Inflammatory macrophage treated with lipopolysaccharide for 4 hours (primary cell): ENCODE measurements around the gene FHL5.
A peak's percentile ranks its signal among the peaks of the same experiment; 100 is the strongest.
"Not testable (repeated sequence)": the region's sequence is repeated elsewhere in the genome, so short reads cannot be mapped to it uniquely, and the experiment has no call there.

ENCODE experiments used
- DNase-seq: peaks from one replicate; pipeline ENCODE4 v3.0.0-alpha.2; 2020

FHL5 gene

DNA sequence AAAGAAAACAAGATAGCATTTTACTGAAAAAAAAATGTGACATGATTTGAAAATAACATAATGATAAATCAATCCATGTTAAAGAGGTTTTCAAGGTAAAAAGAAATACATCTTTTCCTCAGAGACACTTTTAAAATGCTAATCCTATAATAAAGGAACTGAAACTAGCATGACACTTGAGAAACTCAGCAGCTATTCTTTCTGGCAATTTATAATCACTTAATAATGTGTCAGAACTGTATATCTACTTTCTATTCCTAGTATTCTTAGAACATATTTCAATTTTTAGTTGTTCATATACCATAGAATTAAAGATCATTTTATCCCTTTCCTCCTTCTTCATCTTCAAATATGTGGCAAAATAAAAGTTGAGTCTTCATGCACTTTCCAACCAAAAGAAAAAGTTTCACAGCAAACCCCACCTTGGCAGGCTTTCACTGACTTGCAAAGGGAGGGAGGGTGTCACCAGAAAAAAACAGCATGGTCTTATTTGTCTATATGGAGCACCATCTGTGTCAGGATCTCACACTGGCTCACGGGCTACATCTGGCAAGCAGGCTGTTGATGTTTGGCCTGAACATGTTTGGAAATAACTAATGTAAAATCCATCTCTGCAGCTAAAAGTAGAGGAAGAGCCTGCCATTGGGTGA lies 48.5 kb downstream of the FHL5 start:
- DNase-seq = no peak

DNA sequence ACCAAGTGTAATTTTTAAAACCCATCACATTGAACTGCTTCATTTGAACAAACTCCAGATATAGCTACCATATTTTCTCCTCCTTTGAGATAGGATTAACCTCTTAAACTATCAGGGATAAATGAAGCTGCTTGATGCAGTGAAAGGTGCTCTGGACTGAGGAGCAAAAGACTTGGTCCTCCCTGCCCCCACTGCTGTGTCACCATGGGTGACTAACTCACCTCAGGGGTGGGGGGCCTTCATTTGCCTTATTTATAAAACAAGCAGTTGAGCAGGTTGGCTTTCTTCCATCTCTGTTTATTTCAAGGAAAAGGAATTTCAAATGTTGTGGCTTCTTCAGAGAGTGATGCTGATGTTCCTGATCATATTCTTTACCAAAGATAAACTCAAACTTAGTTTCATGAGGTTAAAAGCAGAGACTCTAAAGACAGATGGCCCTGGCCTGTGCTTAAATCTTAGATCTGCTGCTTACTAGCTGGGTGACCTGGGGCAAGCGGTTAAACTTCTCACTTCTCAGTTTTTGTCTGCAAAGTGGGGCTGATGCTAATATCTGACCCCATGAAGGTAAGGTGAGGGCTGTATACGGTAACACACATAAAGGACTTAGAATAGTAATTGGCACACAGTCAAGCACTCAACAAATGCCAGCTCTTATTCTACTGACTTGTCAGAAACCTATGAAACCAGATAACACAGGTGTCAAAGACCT lies 50.5 kb downstream of the FHL5 start:
- no peak for DNase-seq

DNA sequence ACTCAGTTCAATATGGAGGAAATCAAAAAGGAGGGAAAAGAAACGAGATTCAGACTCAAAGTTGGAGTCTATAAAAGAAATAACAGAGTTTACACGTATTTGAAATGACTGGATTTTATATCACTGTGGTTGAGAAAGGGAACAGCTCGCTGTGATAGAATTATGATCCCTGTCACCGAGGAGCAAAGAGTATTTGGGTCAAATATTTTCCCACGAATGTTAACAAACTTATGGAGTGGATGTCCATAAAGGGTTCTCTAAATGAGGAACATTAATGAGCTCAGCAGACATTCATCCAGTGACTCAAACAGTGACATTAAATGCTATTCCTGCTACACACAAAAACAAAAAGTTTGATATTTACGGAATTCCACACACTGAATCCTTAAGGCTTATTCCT lies 57.9 kb downstream of the FHL5 start:
- DNase-seq = no peak

DNA sequence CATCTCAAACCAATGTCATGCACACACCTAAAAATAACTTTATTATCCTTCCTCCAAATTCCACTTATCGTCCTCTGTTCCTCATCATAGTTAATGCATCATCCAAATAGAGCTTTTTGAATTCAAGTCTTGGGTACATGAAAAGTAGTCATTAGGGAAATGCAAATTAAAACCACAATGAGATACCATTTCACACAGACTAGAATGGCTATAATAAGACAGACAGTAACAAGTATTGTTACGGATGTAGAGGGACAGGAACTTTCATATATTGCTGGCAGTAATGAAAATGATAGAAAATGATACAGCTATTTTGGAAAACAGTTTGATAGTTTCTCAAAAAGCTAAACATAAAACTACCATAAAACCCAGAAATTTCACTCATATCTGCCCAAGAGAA lies 59.1 kb downstream of the FHL5 start:
- DNase-seq = no peak

DNA sequence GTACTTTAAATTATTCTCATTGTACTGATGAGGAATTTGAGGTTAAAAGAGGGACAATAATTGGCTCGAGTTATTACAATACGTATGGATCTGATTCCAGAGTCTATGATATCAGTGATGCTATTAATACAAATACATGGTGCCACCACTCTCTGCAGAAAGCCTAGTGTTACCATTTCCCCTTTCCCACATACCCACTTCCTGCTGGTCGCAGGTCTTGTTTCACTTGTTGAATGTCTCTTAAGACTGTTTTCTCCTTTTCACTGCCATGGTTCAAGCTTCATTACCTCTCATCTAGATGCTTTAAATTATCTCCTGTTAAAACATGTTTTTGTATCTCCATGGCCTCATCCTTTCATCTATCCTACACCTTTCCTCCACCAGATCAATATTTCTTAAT lies 62.0 kb downstream of the FHL5 start:
- DNase-seq = no peak

DNA sequence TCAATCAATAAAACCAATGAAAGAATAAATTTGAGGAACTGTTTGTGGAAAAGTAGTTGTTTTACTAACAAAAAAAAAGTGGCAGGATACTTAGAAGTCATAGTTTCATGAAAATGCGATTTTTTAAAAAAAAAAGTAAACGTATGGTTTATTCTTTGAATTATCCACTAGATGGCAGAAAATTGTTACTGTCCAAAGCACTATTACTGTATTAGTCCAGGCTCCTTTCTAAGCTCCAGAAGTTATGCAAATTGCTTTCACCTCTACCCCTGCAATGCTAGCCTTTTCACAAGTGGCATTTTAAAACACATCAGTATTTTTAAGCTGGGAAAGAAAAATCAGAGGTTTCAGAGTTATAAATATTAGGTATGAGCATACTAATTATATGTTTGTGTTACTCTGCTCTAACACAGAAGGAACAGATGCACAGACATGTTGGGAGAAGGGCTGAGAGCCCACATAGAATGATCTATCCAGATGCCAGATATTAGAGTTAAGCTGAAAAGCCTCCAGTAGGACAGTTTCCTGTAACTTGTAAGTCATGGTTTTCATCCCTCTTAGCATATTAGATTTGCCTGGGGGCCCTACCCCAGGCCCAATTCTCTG lies 63.9 kb downstream of the FHL5 start:
- peak; percentile 11 for DNase-seq

DNA sequence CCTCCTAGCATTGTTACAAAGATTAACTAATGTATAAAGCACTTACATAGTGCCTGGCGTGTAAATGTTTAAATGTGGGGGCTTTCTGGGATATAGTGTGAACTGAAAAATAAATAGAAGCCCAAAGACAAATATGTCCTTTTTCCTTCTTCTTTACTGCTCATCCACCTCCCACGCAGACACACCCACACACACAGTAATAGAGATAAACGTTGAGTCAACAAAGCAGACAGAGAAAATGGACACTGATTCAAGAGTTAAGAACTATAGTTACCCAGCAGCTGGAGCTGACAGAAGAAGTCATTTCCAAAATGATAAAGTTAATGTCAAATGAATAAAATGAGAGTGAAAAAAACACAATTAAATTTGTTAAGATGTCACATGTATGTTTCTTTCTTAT lies 68.3 kb downstream of the FHL5 start:
- no peak for DNase-seq

DNA sequence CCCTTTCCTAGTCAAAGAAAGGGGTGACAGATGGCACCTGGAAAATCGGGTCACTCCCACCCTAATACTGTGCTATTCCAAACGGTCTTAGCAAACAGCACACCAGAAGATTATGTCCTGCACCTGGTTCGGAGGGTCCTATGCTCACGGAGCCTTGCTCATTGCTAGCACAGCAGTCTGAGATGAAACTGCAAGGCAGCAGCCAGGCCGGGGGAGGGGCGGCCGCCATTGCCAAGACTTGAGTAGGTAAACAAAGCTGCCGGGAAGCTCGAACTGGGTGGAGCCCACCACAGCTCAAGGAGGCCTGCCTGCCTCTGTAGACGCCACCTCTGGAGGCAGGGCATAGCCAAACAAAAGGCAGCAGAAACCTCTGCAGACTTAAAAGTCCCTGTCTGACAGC lies 75.1 kb downstream of the FHL5 start:
- DNase-seq = not testable (repeated sequence)

DNA sequence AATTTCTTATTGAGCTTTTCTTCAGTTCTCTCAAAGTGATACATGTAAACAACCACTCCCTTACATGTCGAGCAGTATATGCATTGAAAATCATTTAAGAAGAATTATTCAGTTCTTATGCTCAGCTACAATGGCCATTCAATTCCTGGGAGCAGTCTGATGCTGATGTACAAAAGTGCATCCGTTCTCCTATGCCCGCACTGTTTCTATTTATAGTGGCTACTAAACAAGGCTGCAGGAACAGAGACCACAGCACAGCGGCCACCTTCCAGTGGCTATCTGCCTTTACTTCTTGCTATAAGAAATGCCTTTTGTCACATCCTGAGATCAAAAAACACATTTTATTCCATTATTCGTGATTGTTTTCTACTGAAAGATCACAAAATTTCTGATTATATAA lies 82.2 kb downstream of the FHL5 start:
- no peak for DNase-seq

DNA sequence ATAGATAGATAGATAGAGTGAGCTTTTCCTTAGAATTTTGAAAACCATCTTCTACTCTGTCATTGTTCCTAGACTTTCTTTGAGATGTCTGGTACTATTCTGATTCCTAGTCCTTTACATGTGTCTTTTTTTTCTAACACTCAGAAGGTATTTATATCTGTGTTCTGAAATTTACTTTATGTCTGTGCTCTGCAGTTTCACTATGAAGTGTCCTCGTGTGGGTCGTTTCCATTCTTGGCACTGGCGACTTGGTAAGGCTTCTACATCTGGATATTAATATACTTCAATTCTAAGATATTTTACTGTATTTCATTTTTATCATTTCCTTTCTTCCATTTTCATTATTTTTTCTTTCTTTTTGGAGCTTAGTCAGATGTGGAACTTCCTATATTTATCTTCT lies 87.0 kb downstream of the FHL5 start:
- DNase-seq = no peak

DNA sequence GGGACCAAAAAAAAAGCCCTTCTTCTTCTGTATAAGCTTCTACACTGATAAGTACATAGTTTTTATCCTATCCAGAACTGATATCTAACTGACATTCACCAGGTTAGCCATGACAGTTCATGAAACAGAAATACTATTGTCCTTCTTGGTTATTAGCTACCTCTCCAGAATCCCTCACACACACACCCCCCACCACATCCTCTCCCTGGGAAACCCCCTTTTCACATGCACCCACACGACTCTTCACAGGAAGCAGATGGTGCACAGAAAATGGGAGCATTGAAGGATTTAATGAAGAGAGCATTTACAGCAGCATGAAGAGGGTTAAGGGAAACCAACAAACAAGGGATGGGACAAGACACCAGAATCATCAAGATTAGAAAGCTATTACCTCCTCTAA lies 88.9 kb downstream of the FHL5 start:
- no peak for DNase-seq

DNA sequence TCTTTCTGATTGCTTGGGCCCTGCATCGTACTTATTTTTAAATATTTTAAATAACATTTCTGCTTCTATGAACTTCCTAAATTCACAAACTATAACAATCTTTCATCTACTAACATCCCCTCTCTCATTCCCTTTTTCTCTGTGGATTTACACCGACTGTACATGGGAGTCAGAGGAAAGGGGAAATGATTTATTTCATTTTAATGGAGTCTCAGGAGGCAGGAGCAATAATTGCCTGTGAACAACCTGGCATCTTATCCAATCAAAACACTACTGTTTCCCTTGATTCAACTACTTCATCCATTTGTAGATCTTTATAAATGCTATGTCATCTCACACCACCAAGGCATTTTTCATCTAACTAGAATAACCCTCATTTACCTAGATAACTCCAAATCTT lies 89.6 kb downstream of the FHL5 start:
- DNase-seq = no peak

DNA sequence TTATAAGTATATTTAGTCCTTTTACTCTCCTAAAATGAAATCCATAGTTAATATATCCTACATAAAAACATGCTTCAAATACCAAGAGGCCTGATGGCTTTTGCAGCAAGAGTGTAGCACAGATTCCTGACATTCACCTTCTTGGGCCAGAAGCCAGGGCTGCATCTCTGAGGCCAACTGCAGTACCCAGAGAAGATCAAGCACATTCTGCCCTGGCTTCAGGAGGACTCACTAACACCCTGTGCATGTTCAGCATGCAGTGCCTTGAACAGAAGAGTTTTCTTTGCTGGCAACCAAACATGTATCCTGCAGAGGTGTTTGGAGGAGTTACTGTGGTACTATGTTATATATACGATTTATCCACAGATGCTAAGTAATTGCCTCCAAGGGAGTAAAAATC lies 90.3 kb downstream of the FHL5 start:
- no peak for DNase-seq

DNA sequence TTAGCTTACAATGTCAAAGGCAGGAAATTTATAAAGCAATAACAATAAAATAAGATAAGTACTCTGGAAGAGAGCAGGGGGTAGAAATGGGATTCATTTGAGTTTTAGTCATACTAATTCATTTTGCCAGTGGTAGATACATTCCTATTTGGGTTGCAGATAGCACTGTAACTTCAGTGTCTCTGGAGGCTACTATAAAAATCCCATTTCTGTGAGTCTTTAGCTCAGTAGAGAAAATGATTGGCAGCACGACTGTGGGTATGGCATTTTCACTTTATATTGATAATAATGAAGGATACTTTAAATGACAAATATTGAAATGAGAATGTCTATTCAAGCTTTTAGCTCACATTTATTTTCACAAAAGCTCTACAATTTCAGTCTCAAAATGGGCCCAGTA lies 93.6 kb downstream of the FHL5 start:
- DNase-seq = no peak

DNA sequence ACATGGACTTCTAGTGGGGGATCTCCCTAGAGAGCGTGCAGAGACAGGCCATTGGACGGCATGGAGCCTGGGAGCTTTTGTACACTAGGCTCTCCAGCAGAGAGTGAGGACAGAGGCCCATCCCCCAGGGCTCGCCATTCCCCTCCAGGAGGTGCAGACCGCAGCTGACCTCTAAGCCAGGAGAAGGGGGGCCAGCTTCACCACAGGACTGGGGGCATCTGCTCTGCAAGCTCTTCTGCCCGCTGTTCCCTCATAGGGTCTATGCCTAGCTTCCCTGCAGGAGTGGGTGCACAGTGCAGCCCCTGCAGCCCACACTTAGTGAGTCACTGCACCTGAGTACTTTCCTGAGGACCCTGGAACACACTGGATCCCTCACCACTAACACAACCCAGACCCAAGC lies 94.4 kb downstream of the FHL5 start:
- DNase-seq = no peak

DNA sequence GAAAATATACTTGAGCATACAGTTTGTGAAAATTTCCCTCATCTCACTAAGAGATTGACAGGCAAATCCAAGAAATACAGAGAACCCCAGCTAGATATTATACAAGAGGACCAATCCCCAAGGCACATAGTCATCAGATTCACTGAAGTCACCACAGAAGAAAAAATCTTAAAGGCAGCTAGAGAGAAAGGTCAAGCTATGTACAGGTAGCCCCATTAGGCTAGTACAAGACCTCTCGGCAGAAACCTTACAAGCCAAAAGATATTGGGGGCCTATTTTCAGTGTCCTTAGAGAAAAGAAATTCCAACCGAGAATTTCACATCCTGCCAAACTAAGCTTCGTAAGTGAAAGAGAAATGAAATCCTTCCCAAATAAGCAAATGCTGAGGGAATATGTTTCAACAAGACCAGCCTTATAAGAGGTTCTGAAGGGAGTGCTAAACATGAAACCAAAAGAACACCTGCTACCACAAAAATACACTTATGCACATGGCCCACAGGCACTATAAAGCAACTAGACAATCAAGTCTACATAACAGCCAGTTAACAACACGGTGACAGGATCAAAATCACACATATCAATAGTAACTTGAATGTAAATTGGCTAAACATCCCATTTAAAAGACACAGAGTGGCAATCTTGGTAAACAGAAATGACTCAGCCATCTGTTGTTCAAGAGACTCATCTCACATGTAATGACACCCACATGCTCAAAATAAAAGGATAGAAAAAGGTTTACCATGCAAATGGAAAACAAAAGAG lies 96.3 kb downstream of the FHL5 start:
- DNase-seq = no peak
